Measurements from ENCODE around the gene MXRA8. TPM values are rescaled to one million over a fixed set of nuclear protein-coding genes. Genes with fewer than 3 reads are reported as not detected.

Gene MXRA8
- total and polyA plus RNA-seq, 3 experiments from 2014 or later, result 0.26 to 0.61 (median 0.29) TPM

GRCh38 chr1:1361233-1361981 lies 3.1 kb upstream of the MXRA8 start:
- H3K4me3 Mint-ChIP-seq, result no peak overlapping the region
- no peak overlapping the region for H3K4me3 ChIP-seq (ENCODE audit: low read length)
- H3K27me3 Mint-ChIP-seq, result peaks cover 9 to 18% of the 10 kb centered on the region in 2 donors
- no peak overlapping the region for H3K27ac Mint-ChIP-seq
- no peaks in the 10 kb centered on the region for H3K27me3 ChIP-seq (ENCODE audit: insufficient read depth, low read length, poor library complexity, severe bottlenecking)
- H3K9me3 ChIP-seq (ENCODE audit: low read length), result no peaks in the 10 kb centered on the region
- peaks cover 10% of the 10 kb centered on the region for H3K4me1 ChIP-seq (ENCODE audit: insufficient read depth, low read length)
- DNase-seq, result no peak
- ChIA-PET CTCF (no interaction called here), POLR2A (no interaction called here)
- H3K9me3 Mint-ChIP-seq, result no peaks in the 10 kb centered on the region
- H3K36me3 ChIP-seq (ENCODE audit: insufficient read depth, low read length), result no peaks in the 10 kb centered on the region
- H3K36me3 Mint-ChIP-seq, result no peaks in the 10 kb centered on the region
- peaks cover 3 to 17% (median 5%) of the 10 kb centered on the region in 3 donors for H3K4me1 Mint-ChIP-seq
- no peak overlapping the region for H3K27ac ChIP-seq (ENCODE audit: low read depth, low read length)

- Histone ChIP-seq H3K9me3 (ENCODE audit: low read length) (no peaks in the 10 kb centered on the region), H3K4me3 (ENCODE audit: low read length) (no peak overlapping the region), H3K27ac (ENCODE audit: low read depth, low read length) (no peak overlapping the region), H3K4me1 (ENCODE audit: insufficient read depth, low read length) (peaks cover 10% of the 10 kb centered on the region), H3K36me3 (ENCODE audit: insufficient read depth, low read length) (no peaks in the 10 kb centered on the region), H3K27me3 (ENCODE audit: insufficient read depth, low read length, poor library complexity, severe bottlenecking) (no peaks in the 10 kb centered on the region)
- no peak for DNase-seq
- Mint-ChIP-seq H3K27me3 (peaks cover 9 to 18% of the 10 kb centered on the region in 2 donors), H3K4me3 (peak overlapping the region in 1 of 7 donors; percentile 1), H3K27ac (no peak overlapping the region), H3K4me1 (peaks cover 3 to 17% (median 5%) of the 10 kb centered on the region in 3 donors), H3K9me3 (no peaks in the 10 kb centered on the region), H3K36me3 (no peaks in the 10 kb centered on the region)
- CTCF ChIA-PET, result no interaction called here
- POLR2A ChIA-PET, result no interaction called here
Measured at GRCh38 chr1:1360506-1361169, 2.3 kb upstream of the MXRA8 start.

- DNase-seq, result no peak
- CTCF ChIA-PET, result interaction anchor here (0.7 kb wide), 1 partner anchor 12 kb away, joined by 3 read pairs; no protein-coding TSS in a partner anchor
Measured at GRCh38 chr1:1359664-1360468, 1.5 kb upstream of the MXRA8 start.

GRCh38 chr1:1359308-1359663 lies 931 bp upstream of the MXRA8 start:
- Histone ChIP-seq H3K36me3 (ENCODE audit: insufficient read depth, low read length) (no peaks in the 10 kb centered on the region), H3K27ac (ENCODE audit: low read depth, low read length) (no peak overlapping the region), H3K27me3 (ENCODE audit: insufficient read depth, low read length, poor library complexity, severe bottlenecking) (no peaks in the 10 kb centered on the region), H3K4me3 (ENCODE audit: low read length) (no peak overlapping the region), H3K9me3 (ENCODE audit: low read length) (no peaks in the 10 kb centered on the region), H3K4me1 (ENCODE audit: insufficient read depth, low read length) (peaks cover 11% of the 10 kb centered on the region)
- POLR2A ChIA-PET, result no interaction called here
- Mint-ChIP-seq H3K4me3 (peak overlapping the region in 5 of 7 donors; percentile 23 to 68 (median 50)), H3K4me1 (peaks cover 3 to 17% (median 5%) of the 10 kb centered on the region in 3 donors), H3K36me3 (no peaks in the 10 kb centered on the region), H3K9me3 (no peaks in the 10 kb centered on the region), H3K27ac (peak overlapping the region in 3 of 8 donors; percentile 36 to 71 (median 50)), H3K27me3 (peaks cover 10 to 18% of the 10 kb centered on the region in 2 donors)
- peak in 1 of 5 donors; percentile 64 for DNase-seq
- CTCF ChIA-PET, result interaction anchor here (0.7 kb wide), 1 partner anchor 12 kb away, joined by 3 read pairs; no protein-coding TSS in a partner anchor

More at GRCh38 chr1:1359664-1360468, 1.5 kb upstream of the MXRA8 start:
- H3K27ac ChIP-seq (ENCODE audit: low read depth, low read length), result no peak overlapping the region
- no peaks in the 10 kb centered on the region for H3K9me3 ChIP-seq (ENCODE audit: low read length)
- no peak overlapping the region for H3K4me3 ChIP-seq (ENCODE audit: low read length)
- no peaks in the 10 kb centered on the region for H3K27me3 ChIP-seq (ENCODE audit: insufficient read depth, low read length, poor library complexity, severe bottlenecking)
- no peaks in the 10 kb centered on the region for H3K36me3 ChIP-seq (ENCODE audit: insufficient read depth, low read length)
- H3K4me3 Mint-ChIP-seq, result peak overlapping the region in 2 of 7 donors; percentile 64 to 68
- H3K27me3 Mint-ChIP-seq, result peaks cover 9 to 18% of the 10 kb centered on the region in 2 donors
- peaks cover 10% of the 10 kb centered on the region for H3K4me1 ChIP-seq (ENCODE audit: insufficient read depth, low read length)
- no peaks in the 10 kb centered on the region for H3K36me3 Mint-ChIP-seq
- no peaks in the 10 kb centered on the region for H3K9me3 Mint-ChIP-seq
- POLR2A ChIA-PET, result no interaction called here
- H3K27ac Mint-ChIP-seq, result peak overlapping the region in 2 of 8 donors; percentile 36 to 71
- H3K4me1 Mint-ChIP-seq, result peaks cover 3 to 17% (median 5%) of the 10 kb centered on the region in 3 donors

- H3K4me3 Mint-ChIP-seq, result peak overlapping the region in 1 of 7 donors; percentile 54
- CTCF ChIA-PET, result interaction anchor here (2.2 kb wide), 1 partner anchor 14 kb away, joined by 9 read pairs; no protein-coding TSS in a partner anchor
- POLR2A ChIA-PET, result interaction anchor here (0.6 kb wide), 1 partner anchor 14 kb away, joined by 3 read pairs; no protein-coding TSS in a partner anchor
Measured at GRCh38 chr1:1357871-1358432, 403 bp downstream of the MXRA8 start.

GRCh38 chr1:1356796-1357401 lies 1.5 kb downstream of the MXRA8 start:
- DNase-seq, result no peak
- Histone ChIP-seq H3K27ac (ENCODE audit: low read depth, low read length) (no peak overlapping the region), H3K4me3 (ENCODE audit: low read length) (no peak overlapping the region), H3K9me3 (ENCODE audit: low read length) (no peaks in the 10 kb centered on the region), H3K36me3 (ENCODE audit: insufficient read depth, low read length) (no peaks in the 10 kb centered on the region), H3K4me1 (ENCODE audit: insufficient read depth, low read length) (peaks cover 23% of the 10 kb centered on the region), H3K27me3 (ENCODE audit: insufficient read depth, low read length, poor library complexity, severe bottlenecking) (peaks cover 4% of the 10 kb centered on the region)
- Mint-ChIP-seq H3K27me3 (peaks cover 10 to 31% of the 10 kb centered on the region in 2 donors), H3K4me1 (peaks cover 8 to 40% (median 14%) of the 10 kb centered on the region in 3 donors), H3K4me3 (no peak overlapping the region), H3K9me3 (no peaks in the 10 kb centered on the region), H3K27ac (no peak overlapping the region), H3K36me3 (no peaks in the 10 kb centered on the region)
- POLR2A ChIA-PET, result no interaction called here
- CTCF ChIA-PET, result interaction anchor here (2.2 kb wide), 1 partner anchor 15 kb away, joined by 9 read pairs; no protein-coding TSS in a partner anchor

More at GRCh38 chr1:1357871-1358432, 403 bp downstream of the MXRA8 start:
- Histone ChIP-seq H3K4me3 (ENCODE audit: low read length) (no peak overlapping the region), H3K4me1 (ENCODE audit: insufficient read depth, low read length) (peaks cover 23% of the 10 kb centered on the region), H3K27me3 (ENCODE audit: insufficient read depth, low read length, poor library complexity, severe bottlenecking) (no peaks in the 10 kb centered on the region), H3K9me3 (ENCODE audit: low read length) (no peaks in the 10 kb centered on the region), H3K27ac (ENCODE audit: low read depth, low read length) (peak overlapping the region; percentile 1), H3K36me3 (ENCODE audit: insufficient read depth, low read length) (no peaks in the 10 kb centered on the region)
- peaks cover 10 to 24% of the 10 kb centered on the region in 2 donors for H3K27me3 Mint-ChIP-seq
- DNase-seq, result no peak
- H3K9me3 Mint-ChIP-seq, result no peaks in the 10 kb centered on the region
- peaks cover 3 to 29% (median 5%) of the 10 kb centered on the region in 3 donors for H3K4me1 Mint-ChIP-seq
- no peaks in the 10 kb centered on the region for H3K36me3 Mint-ChIP-seq
- H3K27ac Mint-ChIP-seq, result no peak overlapping the region

- Mint-ChIP-seq H3K4me3 (peak overlapping the region in 1 of 7 donors; percentile 7), H3K27ac (no peak overlapping the region), H3K4me1 (peaks cover 8 to 40% (median 14%) of the 10 kb centered on the region in 3 donors), H3K9me3 (no peaks in the 10 kb centered on the region), H3K27me3 (peaks cover 10 to 31% of the 10 kb centered on the region in 2 donors), H3K36me3 (no peaks in the 10 kb centered on the region)
- Histone ChIP-seq H3K4me3 (ENCODE audit: low read length) (no peak overlapping the region), H3K27me3 (ENCODE audit: insufficient read depth, low read length, poor library complexity, severe bottlenecking) (peaks cover 4% of the 10 kb centered on the region), H3K4me1 (ENCODE audit: insufficient read depth, low read length) (peaks cover 23% of the 10 kb centered on the region), H3K27ac (ENCODE audit: low read depth, low read length) (no peak overlapping the region), H3K9me3 (ENCODE audit: low read length) (no peaks in the 10 kb centered on the region), H3K36me3 (ENCODE audit: insufficient read depth, low read length) (no peaks in the 10 kb centered on the region)
- DNase-seq, result no peak
- CTCF ChIA-PET, result interaction anchor here (5.0 kb wide), 1 partner anchor 16 kb away, joined by 19 read pairs; no protein-coding TSS in a partner anchor
- POLR2A ChIA-PET, result interaction anchor here (1.1 kb wide), 1 partner anchor 16 kb away, joined by 4 read pairs; no protein-coding TSS in a partner anchor
Measured at GRCh38 chr1:1356166-1356795, 2.1 kb downstream of the MXRA8 start.

Measured in CD8-positive, alpha-beta memory T cell (primary cell).